Activated B cell treated with CpG ODN at 0.5 μM for 24 hours (primary cell): ENCODE measurements around the gene SFXN3. TPM values are rescaled to one million over a fixed set of nuclear protein-coding genes. Genes with fewer than 3 reads are reported as not detected.

Source experiments
- total RNA-seq: library from RNA; stranded (reverse); gene quantifications from 2 replicates; pipeline ENCODE4 v1.2.3, GENCODE V29; 2022

SFXN3 gene
- total RNA-seq, 1 donor from 2014 or later, result 9.8 TPM

Other genes starting within 250 kb of the SFXN3 start
- 29.9 and 35.5 TPM in 2 replicates for gene SLF2, start 118.3 kb upstream of the SFXN3 start, total RNA-seq
- gene SEMA4G, start 61.7 kb upstream of the SFXN3 start, total RNA-seq, result 0.60 and 0.78 TPM in 2 replicates
- gene MRPL43, start 43.7 kb upstream of the SFXN3 start, total RNA-seq, result 44.2 and 46.3 TPM in 2 replicates
- 19.2 and 20.5 TPM in 2 replicates for gene TWNK, start 43.7 kb upstream of the SFXN3 start, total RNA-seq
- gene LZTS2, start 31.4 kb upstream of the SFXN3 start, total RNA-seq, result 12.6 and 14.9 TPM in 2 replicates
- gene PDZD7, start 105 bp upstream of the SFXN3 start, total RNA-seq, result 0.11 TPM in 1 of 2 replicates, not detected in the other
- gene KAZALD1, start 30.8 kb downstream of the SFXN3 start, total RNA-seq, result 0.58 TPM in 1 of 2 replicates, not detected in the other
- not detected in 2 replicates for gene TLX1, start 100.1 kb downstream of the SFXN3 start, total RNA-seq
- not detected in 2 replicates for gene LBX1, start 198.2 kb downstream of the SFXN3 start, total RNA-seq